IPS-20b (cell line): ENCODE data around the gene CPNE7.

ENCODE experiments used
- H3K27ac ChIP-seq: one replicate; pipeline ENCODE4 v1.5.1; 2013; ENCODE audit warnings: low read length
- H3K27me3 ChIP-seq: 2 replicates; pipeline ENCODE4 v1.6.1; 2013; ENCODE audit warnings: mild to moderate bottlenecking, low read length, inconsistent platforms; ENCODE audit not compliant: insufficient read depth
- H3K36me3 ChIP-seq: 2 replicates; pipeline ENCODE4 v1.6.1; 2013; ENCODE audit warnings: low read depth, mild to moderate bottlenecking, inconsistent platforms, low read length, moderate library complexity; ENCODE audit not compliant: insufficient read depth
- H3K4me1 ChIP-seq: 2 replicates; pipeline ENCODE4 v1.6.1; 2013; ENCODE audit warnings: mild to moderate bottlenecking, control low read depth, inconsistent platforms, low read length, moderate library complexity; ENCODE audit not compliant: insufficient read depth
- H3K4me3 ChIP-seq: 2 replicates; pipeline ENCODE4 v1.5.1; 2013; ENCODE audit warnings: mild to moderate bottlenecking, low read length, inconsistent platforms
- H3K9ac ChIP-seq: 2 replicates; pipeline ENCODE4 v1.6.1; 2013; ENCODE audit warnings: low read depth, mild to moderate bottlenecking, inconsistent platforms, low read length, moderate library complexity
- H3K9me3 ChIP-seq: 2 replicates; pipeline ENCODE4 v1.6.1; 2013; ENCODE audit warnings: mild to moderate bottlenecking, low read depth, low read length, inconsistent platforms; ENCODE audit not compliant: insufficient read depth

The CPNE7 gene

GRCh38 chr16:89552329-89552728 is 23.2 kb upstream of the CPNE7 start:
- Histone ChIP-seq H3K36me3 (peaks cover 88% of the 10 kb centered on the region), H3K9me3 (no peaks in the 10 kb centered on the region), H3K4me3 (no peak overlapping the region), H3K27ac (no peak overlapping the region), H3K9ac (no peak overlapping the region), H3K27me3 (no peaks in the 10 kb centered on the region), H3K4me1 (no peaks in the 10 kb centered on the region)

GRCh38 chr16:89552913-89553312 is 22.6 kb upstream of the CPNE7 start:
- Histone ChIP-seq H3K9me3 (no peaks in the 10 kb centered on the region), H3K4me3 (no peak overlapping the region), H3K27ac (no peak overlapping the region), H3K27me3 (no peaks in the 10 kb centered on the region), H3K9ac (no peak overlapping the region), H3K36me3 (peaks cover 88% of the 10 kb centered on the region), H3K4me1 (no peaks in the 10 kb centered on the region)

- no peaks in the 10 kb centered on the region for H3K9me3 ChIP-seq
- H3K4me3 ChIP-seq, result no peak overlapping the region
- peaks cover 81% of the 10 kb centered on the region for H3K36me3 ChIP-seq
- H3K4me1 ChIP-seq, result no peaks in the 10 kb centered on the region
- no peaks in the 10 kb centered on the region for H3K27me3 ChIP-seq
- no peak overlapping the region for H3K9ac ChIP-seq
- no peak overlapping the region for H3K27ac ChIP-seq
Observed at GRCh38 chr16:89553733-89554132, 21.8 kb upstream of the CPNE7 start.

DNA sequence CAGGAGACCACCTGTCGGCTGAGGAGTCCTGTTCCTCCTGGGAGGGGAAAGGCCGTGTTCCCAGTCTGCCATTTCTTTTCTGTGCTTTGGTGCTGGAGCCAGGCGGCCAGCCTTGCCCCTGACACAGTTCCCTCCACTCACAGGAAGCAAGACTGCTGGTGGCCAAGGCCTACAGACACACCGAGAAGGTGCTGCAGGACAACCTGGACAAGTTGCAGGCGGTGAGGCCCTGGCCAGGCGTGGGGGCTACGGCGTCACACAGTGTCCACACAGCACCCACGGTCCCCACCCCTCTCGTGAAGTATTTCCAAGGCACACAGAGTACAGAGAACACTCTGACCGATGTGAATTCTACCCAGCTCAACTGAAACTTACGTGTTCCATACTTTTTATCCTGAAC is 21.2 kb upstream of the CPNE7 start:
- Histone ChIP-seq H3K36me3 (peaks cover 75% of the 10 kb centered on the region), H3K9me3 (no peaks in the 10 kb centered on the region), H3K4me1 (no peaks in the 10 kb centered on the region), H3K9ac (no peak overlapping the region), H3K4me3 (no peak overlapping the region), H3K27ac (no peak overlapping the region), H3K27me3 (no peaks in the 10 kb centered on the region)

DNA sequence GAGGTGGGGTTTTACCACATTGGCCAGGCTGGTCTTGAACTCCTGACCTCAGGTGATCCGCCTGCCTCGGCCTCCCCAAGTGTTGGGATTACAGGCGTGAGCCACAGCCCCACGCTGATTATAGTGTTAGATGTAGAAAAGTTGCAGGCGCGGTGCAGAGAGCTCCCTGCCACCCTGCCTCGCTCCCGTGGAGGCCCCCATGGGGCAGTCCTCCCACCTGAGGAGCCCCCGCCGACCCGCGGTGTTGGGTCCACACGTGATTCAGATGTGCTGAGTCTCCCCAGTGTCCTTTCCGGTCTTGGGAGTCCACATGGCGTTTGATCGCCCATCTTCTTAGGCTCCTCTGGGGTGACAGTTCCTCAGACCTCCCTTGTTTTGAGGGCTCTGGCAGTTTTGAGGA is 20.3 kb upstream of the CPNE7 start:
- Histone ChIP-seq H3K27me3 (no peaks in the 10 kb centered on the region), H3K36me3 (peaks cover 68% of the 10 kb centered on the region), H3K27ac (no peak overlapping the region), H3K9ac (no peak overlapping the region), H3K9me3 (no peaks in the 10 kb centered on the region), H3K4me3 (no peak overlapping the region), H3K4me1 (no peaks in the 10 kb centered on the region)

- Histone ChIP-seq H3K4me1 (no peaks in the 10 kb centered on the region), H3K4me3 (no peak overlapping the region), H3K27me3 (no peaks in the 10 kb centered on the region), H3K9ac (no peak overlapping the region), H3K27ac (no peak overlapping the region), H3K9me3 (no peaks in the 10 kb centered on the region), H3K36me3 (peaks cover 63% of the 10 kb centered on the region)
Observed at GRCh38 chr16:89555780-89556179, 19.8 kb upstream of the CPNE7 start.

DNA sequence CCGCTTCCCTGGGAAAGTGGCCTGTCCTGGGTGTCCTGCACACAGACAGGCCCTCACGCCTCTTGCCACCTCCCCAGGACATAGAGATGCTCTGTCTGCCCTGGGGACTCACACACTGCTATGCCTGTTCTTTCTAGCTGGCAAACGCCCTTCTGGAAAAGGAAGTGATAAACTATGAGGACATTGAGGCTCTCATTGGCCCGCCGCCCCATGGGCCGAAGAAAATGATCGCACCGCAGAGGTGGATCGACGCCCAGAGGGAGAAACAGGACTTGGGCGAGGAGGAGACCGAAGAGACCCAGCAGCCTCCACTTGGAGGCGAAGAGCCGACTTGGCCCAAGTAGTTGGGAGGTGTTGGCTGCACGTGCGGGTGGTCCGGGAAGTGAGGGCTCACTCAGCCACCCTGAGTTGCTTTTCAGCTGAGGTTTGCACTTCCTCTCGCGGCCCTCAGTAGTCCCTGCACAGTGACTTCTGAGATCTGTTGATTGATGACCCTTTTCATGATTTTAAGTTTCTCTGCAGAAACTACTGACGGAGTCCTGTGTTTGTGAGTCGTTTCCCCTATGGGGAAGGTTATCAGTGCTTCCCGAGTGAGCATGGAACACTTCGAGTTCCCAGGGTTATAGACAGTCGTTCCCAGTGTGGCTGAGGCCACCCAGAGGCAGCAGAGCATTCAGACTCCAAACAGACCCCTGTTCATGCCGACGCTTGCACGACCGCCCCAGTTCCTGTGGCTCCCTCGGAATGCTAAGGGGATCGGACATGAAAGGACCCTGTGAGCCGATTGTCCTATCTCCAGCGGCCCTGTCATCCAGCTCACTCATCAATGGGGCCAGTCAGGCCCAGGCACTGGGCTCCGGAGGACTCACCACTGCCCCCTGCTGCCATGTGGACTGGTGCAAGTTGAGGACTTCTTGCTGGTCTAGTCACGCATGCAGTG is 18.5 kb upstream of the CPNE7 start:
- Histone ChIP-seq H3K4me1 (no peaks in the 10 kb centered on the region; the same call in 1 of the 2 replicates), H3K9me3 (no peaks in the 10 kb centered on the region), H3K9ac (peak overlapping the region; percentile 21; the same call in 1 of the 2 replicates), H3K27me3 (no peaks in the 10 kb centered on the region), H3K27ac (no peak overlapping the region), H3K36me3 (peaks cover 60% of the 10 kb centered on the region), H3K4me3 (no peak overlapping the region)

DNA sequence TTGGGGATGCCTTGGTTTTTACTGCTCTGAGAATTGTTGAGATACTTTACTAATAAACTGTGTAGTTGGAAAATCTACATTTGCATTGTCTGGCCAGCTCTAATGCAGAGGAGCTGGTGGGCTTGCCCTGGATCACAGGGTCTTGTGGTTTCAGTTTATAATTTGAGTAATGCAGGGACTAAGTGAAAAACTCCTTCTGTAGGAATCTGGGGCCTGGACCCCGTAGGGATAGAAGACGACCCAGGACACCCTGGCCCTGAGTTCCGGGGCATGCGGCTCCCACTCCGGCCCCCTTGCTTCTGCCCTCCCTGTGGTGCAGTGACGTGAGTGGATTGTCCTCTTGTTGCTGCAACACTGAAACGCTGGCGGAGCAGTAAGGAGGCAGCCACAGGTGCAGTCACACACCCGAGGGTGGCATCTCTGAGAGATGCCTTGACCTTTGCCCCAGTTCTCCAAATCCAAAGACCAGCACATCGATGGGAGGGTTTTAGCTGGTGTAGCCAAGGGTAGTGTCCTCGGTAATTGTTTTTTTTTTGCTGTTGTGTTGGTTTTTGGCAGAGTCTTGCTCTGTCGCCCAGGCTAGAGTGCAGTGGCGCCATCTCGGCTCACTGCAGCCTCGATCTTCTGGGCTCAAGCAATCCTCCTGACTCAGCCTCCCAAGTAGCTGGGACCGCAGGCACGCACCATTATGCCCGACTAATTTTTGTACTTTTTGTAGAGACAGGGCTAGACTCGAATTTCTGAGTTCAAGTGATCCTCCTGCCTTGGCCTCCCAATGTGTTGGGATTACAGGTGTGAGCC is 17.7 kb upstream of the CPNE7 start:
- peaks cover 62% of the 10 kb centered on the region for H3K36me3 ChIP-seq

DNA sequence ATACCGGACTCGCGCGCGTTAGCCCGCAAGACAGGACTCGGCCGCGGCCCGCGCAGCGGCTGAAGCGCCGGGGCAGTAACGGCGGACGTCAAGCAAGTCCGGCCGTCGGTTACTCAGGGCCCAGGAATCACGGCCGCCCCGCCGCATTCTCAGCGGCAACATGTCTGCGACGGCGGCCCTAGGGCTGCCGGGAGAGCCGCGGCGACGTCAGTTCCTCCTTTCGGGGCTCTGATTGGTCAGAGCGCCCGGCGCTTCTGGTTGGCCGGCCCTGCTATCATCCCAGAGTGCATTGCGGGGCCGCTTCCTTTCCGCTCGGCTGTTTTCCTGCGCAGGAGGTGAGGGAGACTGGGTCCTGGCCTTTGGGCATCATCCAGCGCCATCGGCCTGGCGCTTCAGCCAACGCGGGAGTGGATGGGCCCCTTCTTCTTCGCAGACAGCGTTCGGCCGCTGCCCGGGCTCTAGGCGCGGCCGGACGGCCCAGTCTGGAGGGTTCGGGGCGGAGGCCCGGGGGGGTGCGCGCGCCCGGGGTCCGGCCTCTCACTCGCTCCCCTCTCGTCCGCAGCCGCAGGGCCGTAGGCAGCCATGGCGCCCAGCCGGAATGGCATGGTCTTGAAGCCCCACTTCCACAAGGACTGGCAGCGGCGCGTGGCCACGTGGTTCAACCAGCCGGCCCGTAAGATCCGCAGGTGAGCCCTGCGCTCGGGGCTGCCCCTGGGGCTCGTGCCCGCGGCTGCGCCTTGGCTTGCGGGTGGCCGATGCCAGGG is 15.0 kb upstream of the CPNE7 start, which contains the start of gene RPL13:
TSS of gene RPL13 (plus strand) at position 305 of the 764 bp plus-strand sequence. CDS start at position 583, 278 bp downstream.
- Histone ChIP-seq H3K9me3 (no peaks in the 10 kb centered on the region), H3K36me3 (peaks cover 59% of the 10 kb centered on the region), H3K4me3 (peak within 1 kb of the TSS; percentile 91), H3K4me1 (peaks cover 13% of the 10 kb centered on the region), H3K9ac (peak within 1 kb of the TSS; percentile 98), H3K27ac (peak within 1 kb of the TSS; percentile 86), H3K27me3 (no peaks in the 10 kb centered on the region)

More for the DNA sequence above, 17.7 kb upstream of the CPNE7 start:
- Histone ChIP-seq H3K27me3 (no peaks in the 10 kb centered on the region), H3K4me1 (peaks cover 5% of the 10 kb centered on the region; the same call in 1 of the 2 replicates), H3K9me3 (no peaks in the 10 kb centered on the region), H3K27ac (no peak overlapping the region), H3K9ac (no peak overlapping the region), H3K4me3 (no peak overlapping the region)

- Histone ChIP-seq H3K27ac (peak overlapping the region; percentile 86), H3K9me3 (no peaks in the 10 kb centered on the region), H3K4me1 (peaks cover 13% of the 10 kb centered on the region), H3K36me3 (peaks cover 51% of the 10 kb centered on the region), H3K4me3 (peak overlapping the region; percentile 91), H3K9ac (peak overlapping the region; percentile 98), H3K27me3 (no peaks in the 10 kb centered on the region)
Observed at GRCh38 chr16:89561142-89561883, 14.2 kb upstream of the CPNE7 start.
